GM13977 (cell line): ENCODE measurements around the gene EHD3.
"Not testable (repeated sequence)": the region's sequence is repeated elsewhere in the genome, so short reads cannot be mapped to it uniquely, and the experiment has no call there.

Experiments
- DNase-seq: peaks from one replicate; pipeline ENCODE4 v3.0.0; 2012; ENCODE audit warnings: low spot score
- CTCF ChIP-seq: IDR thresholded peaks from 2 replicates; pipeline ENCODE4 v1.5.1; 2012; ENCODE audit warnings: mild to moderate bottlenecking, control low read depth; ENCODE audit not compliant: insufficient read depth; ENCODE audit errors: extremely low read depth, missing control alignments
- in situ Hi-C: fragments of 300-500 bp; cut with MboI; formaldehyde crosslinking; loops from one replicate; pipeline ENCODE4 v1.12.0; 2022; ENCODE audit warnings: low sequenced_read_pairs, low pct_unique_long_range_greater_than_20kb, mixed read lengths, inconsistent platforms; ENCODE audit not compliant: unreplicated experiment

Gene EHD3

GRCh38 chr2:31275976-31276375 is 42.0 kb downstream of the EHD3 start:
- TF ChIP-seq CTCF, result no peak
- DNase-seq, result no peak
- in situ Hi-C loops, result no loop called here

- TF ChIP-seq CTCF, result no peak
- in situ Hi-C loops, result no loop called here
Measured at GRCh38 chr2:31277621-31278020, 43.7 kb downstream of the EHD3 start.

GRCh38 chr2:31282634-31283033 is 48.7 kb downstream of the EHD3 start:
- no peak for DNase-seq
- in situ Hi-C loops, result no loop called here

More at GRCh38 chr2:31277621-31278020, 43.7 kb downstream of the EHD3 start:
- DNase-seq, result no peak

GRCh38 chr2:31283193-31283919 is 49.4 kb downstream of the EHD3 start:
- in situ Hi-C loops, result not testable (repeated sequence)

More at GRCh38 chr2:31282634-31283033, 48.7 kb downstream of the EHD3 start:
- TF ChIP-seq CTCF, result no peak

GRCh38 chr2:31284107-31284506 is 50.2 kb downstream of the EHD3 start:
- in situ Hi-C loops, result no loop called here
- no peak for TF ChIP-seq CTCF
- no peak for DNase-seq

More at GRCh38 chr2:31283193-31283919, 49.4 kb downstream of the EHD3 start:
- DNase-seq, result not testable (repeated sequence)

- TF ChIP-seq CTCF, result no peak
- in situ Hi-C loops, result no loop called here
- no peak for DNase-seq
Measured at GRCh38 chr2:31286230-31286629, 52.3 kb downstream of the EHD3 start.

- in situ Hi-C loops, result no loop called here
- DNase-seq, result no peak
- no peak for TF ChIP-seq CTCF
Measured at GRCh38 chr2:31286961-31287550, 53.1 kb downstream of the EHD3 start.
